Endothelial cell of umbilical vein (primary cell): ENCODE measurements around the gene NDUFS3. TPM values are rescaled to one million over a fixed set of nuclear protein-coding genes. Genes with fewer than 3 reads are reported as not detected.

Source experiments
- BruUV-seq: library from RNA; stranded (reverse); fragments of 400-500 nt; replicated peaks from 2 replicates; lab custom pipeline; 2021; lab: Mats Ljungman, UMichigan
- CTCF ChIA-PET: fragments of 300-600, 350-600 bp; sonication (Branson Sonifier 250); formaldehyde crosslinking; loops from one replicate; lab custom pipeline; 2021; ENCODE audit warnings: antibody characterized with exemption, inconsistent platforms; lab: Charles Lee
- POLR2A ChIA-PET: fragments of 300-600, 350-600 bp; sonication (Branson Sonifier 250); formaldehyde crosslinking; loops from one replicate; lab custom pipeline; 2021; ENCODE audit warnings: antibody characterized with exemption, inconsistent platforms; lab: Charles Lee
- DNase-seq: peaks from one replicate; pipeline ENCODE4 v3.0.0-alpha.2; 2011; ENCODE audit warnings: low read depth, low spot score
- FAIRE-seq: peaks from 2 replicates; lab custom pipeline; 2011; peaks lifted over from hg19 to GRCh38; lab: Jason Lieb, UNC
- H2AFZ ChIP-seq: 2 replicates; pipeline ENCODE4 v1.6.0; 2012; ENCODE audit warnings: low read depth, low read length, control low read depth, inconsistent platforms
- H3K27ac ChIP-seq: 2 replicates; pipeline ENCODE4 v1.5.1; 2011; ENCODE audit warnings: low read depth, mild to moderate bottlenecking, control low read depth, low read length, moderate library complexity; ENCODE audit not compliant: insufficient read depth
- H3K27me3 ChIP-seq, 2 experiments: 2 replicates each; pipeline versions ENCODE4 v1.6.0 to v1.6.1; 2011; ENCODE audit warnings: low read length in 2 of 2, mixed read lengths in 1 of 2; ENCODE audit not compliant: control insufficient read depth in 2 of 2, insufficient read depth in 2 of 2
- H3K36me3 ChIP-seq, 2 experiments: 2 replicates in 1 of 2; 3 replicates in 1 of 2; pipeline ENCODE4 v1.5.1; 2011; ENCODE audit warnings: low read length in 2 of 2, mild to moderate bottlenecking in 1 of 2, moderate library complexity in 1 of 2; ENCODE audit not compliant: control insufficient read depth in 2 of 2, insufficient read depth in 2 of 2; ENCODE audit errors: extremely low read depth in 1 of 2
- H3K4me1 ChIP-seq: 3 replicates; pipeline ENCODE4 v1.5.1; 2011; ENCODE audit warnings: mild to moderate bottlenecking, low read length; ENCODE audit not compliant: control insufficient read depth, insufficient read depth; ENCODE audit errors: extremely low read depth
- H3K4me2 ChIP-seq: 2 replicates; pipeline ENCODE4 v1.6.1; 2011; ENCODE audit warnings: low read length, control low read depth, mixed read lengths; ENCODE audit not compliant: insufficient read depth
- H3K4me3 ChIP-seq, 3 experiments: fragments of 200-600 bp in 1 of 3; sonication (generic), shearing (Covaris generic) in 1 of 3; replicated peaks in 1 of 3; 2 replicates each; pipeline ENCODE4 v1.5.1; 2011 to 2016; ENCODE audit warnings: control low read depth in 3 of 3, low read length in 3 of 3, mild to moderate bottlenecking in 2 of 3, inconsistent platforms in 1 of 3, low read depth in 1 of 3, moderate library complexity in 1 of 3; ENCODE audit not compliant: insufficient read depth in 1 of 3
- H3K79me2 ChIP-seq: 2 replicates; pipeline ENCODE4 v1.6.0; 2012; ENCODE audit warnings: low read length, inconsistent platforms; ENCODE audit not compliant: control insufficient read depth, insufficient read depth
- H3K9ac ChIP-seq: replicated peaks from 2 replicates; pipeline ENCODE3; 2011; ENCODE audit warnings: low read length, control low read depth; ENCODE audit not compliant: insufficient read depth; ENCODE audit errors: extremely low read depth
- H3K9me1 ChIP-seq: replicated peaks from 3 replicates; pipeline ENCODE4 v1.6.0; 2011; ENCODE audit warnings: mild to moderate bottlenecking, low read length; ENCODE audit not compliant: control insufficient read depth, insufficient read depth; ENCODE audit errors: extremely low read depth
- H3K9me3 ChIP-seq: replicated peaks from 2 replicates; pipeline ENCODE4 v1.5.1; 2012; ENCODE audit warnings: low read length, inconsistent platforms; ENCODE audit not compliant: control insufficient read depth, insufficient read depth
- H4K20me1 ChIP-seq: replicated peaks from 2 replicates; pipeline ENCODE3; 2011; ENCODE audit warnings: mild to moderate bottlenecking, low read length; ENCODE audit not compliant: control insufficient read depth, insufficient read depth; ENCODE audit errors: extremely low read depth
- CTCF ChIP-seq, 2 donors: IDR thresholded peaks; 1 replicate in 1 of 2; 2 replicates in 1 of 2; pipeline ENCODE4 v1.5.1; 2011; ENCODE audit warnings: low read length in 2 of 2, mild to moderate bottlenecking in 2 of 2, moderate library complexity in 2 of 2, control low read depth in 1 of 2, inconsistent platforms in 1 of 2, low read depth in 1 of 2; ENCODE audit not compliant: insufficient read depth in 1 of 2; ENCODE audit errors: extremely low read depth in 1 of 2
- EZH2 ChIP-seq: IDR thresholded peaks from 2 replicates; pipeline ENCODE4 v1.6.1; 2012; ENCODE audit warnings: borderline replicate concordance, low read depth, mild to moderate bottlenecking, moderate library complexity, low read length, inconsistent platforms; ENCODE audit not compliant: severe bottlenecking
- FOS ChIP-seq: IDR thresholded peaks from 2 replicates; pipeline ENCODE4 v1.6.1; 2011; ENCODE audit warnings: mild to moderate bottlenecking, low read length, moderate library complexity, borderline replicate concordance; ENCODE audit not compliant: insufficient read depth
- GATA2 ChIP-seq: IDR thresholded peaks from 2 replicates; pipeline ENCODE4 v1.7.0; 2011; ENCODE audit warnings: low read depth, mild to moderate bottlenecking, moderate library complexity, mixed read lengths, low read length; ENCODE audit not compliant: insufficient read length, insufficient read depth
- JUN ChIP-seq: IDR thresholded peaks from 2 replicates; pipeline ENCODE4 v1.6.1; 2011; ENCODE audit warnings: borderline replicate concordance, low read depth; ENCODE audit not compliant: insufficient read length, insufficient read depth
- MAX ChIP-seq: IDR thresholded peaks from 2 replicates; pipeline ENCODE4 v1.6.1; 2011; ENCODE audit not compliant: insufficient read depth, insufficient read length
- MYC ChIP-seq: IDR thresholded peaks from one replicate; pipeline ENCODE4 v1.6.1; 2011; ENCODE audit warnings: mild to moderate bottlenecking, low read depth, low read length
- POLR2A ChIP-seq: IDR thresholded peaks from 2 replicates; pipeline ENCODE4 v1.6.1; 2012; ENCODE audit warnings: low read depth, mild to moderate bottlenecking, control low read depth, low read length
- POLR2AphosphoS5 ChIP-seq: IDR thresholded peaks from 2 replicates; pipeline ENCODE4 v1.6.1; 2012; ENCODE audit warnings: low read depth, mild to moderate bottlenecking, control low read depth, low read length, moderate library complexity; ENCODE audit not compliant: insufficient read depth
- dilution Hi-C: fragments of 300-500 bp; cut with MboI; formaldehyde crosslinking; loops from one replicate; pipeline ENCODE4 v1.15.0; 2019; ENCODE audit warnings: low sequenced_read_pairs; ENCODE audit not compliant: extremely low pct_ligation_motif_present
- intact Hi-C: fragments of 100-400 bp; cut with micrococcal nuclease; formaldehyde crosslinking; loops from one replicate; pipeline ENCODE4 v1.10.0; 2022
- polyA plus RNA-seq, 4 experiments: library from polyadenylated mRNA; depleted of rRNA in 3 of 4; stranded (reverse) in 3 of 4; unstranded in 1 of 4; fragments of >200 nt; gene quantifications; 2 replicates each; pipeline versions ENCODE4 v1.2.1 to v1.2.3, GENCODE V29; 2011 to 2012; ENCODE audit warnings: missing spikeins in 1 of 4
- total RNA-seq: library from RNA; stranded (reverse); gene quantifications from 2 replicates; pipeline ENCODE4 v1.2.3, GENCODE V29; 2021

The NDUFS3 gene
- total and polyA plus RNA-seq, 2 donors (not counting 3 experiments of a cell fraction or from before 2014, with no cell fraction given) = 99.7 to 169 TPM

GRCh38 chr11:47570651-47571356, 8.1 kb upstream of the NDUFS3 start:
- intact Hi-C loops (no loop called here), dilution Hi-C loops (no loop called here)
- Histone ChIP-seq H3K36me3 (peaks cover 8 to 15% of the 10 kb centered on the region in 2 experiments), H3K79me2 (peaks cover 31% of the 10 kb centered on the region), H3K9me3 (no peaks in the 10 kb centered on the region), H3K27me3 (no peaks in the 10 kb centered on the region), H3K4me3 (no peak overlapping the region), H3K9ac (no peak overlapping the region), H3K4me1 (peaks cover 7% of the 10 kb centered on the region), H4K20me1 (peaks cover 3% of the 10 kb centered on the region), H3K9me1 (no peaks in the 10 kb centered on the region), H2AFZ (no peak overlapping the region), H3K4me2 (no peak overlapping the region), H3K27ac (no peak overlapping the region)
- TF ChIP-seq MAX (no peak), MYC (no peak), EZH2 (no peak), CTCF (IDR thresholded peaks at IDR 0.05; ENCODE audit: extremely low read depth in 1 of 2, insufficient read depth in 1 of 2, low read depth in 1 of 2, low read length in 2 of 2) (no peak), GATA2 (no peak), POLR2AphosphoS5 (no peak), POLR2A (no peak), FOS (no peak), JUN (no peak)
- FAIRE-seq (no peak), DNase-seq (no peak)
- ChIA-PET POLR2A (no interaction called here), CTCF (interaction anchor here (1.2 kb wide), 1 partner anchor 70 kb away, joined by 3 read pairs; no protein-coding TSS in a partner anchor)
- BruUV-seq = no TSS peak
